Endothelial cell of umbilical vein (primary cell): Measurements from ENCODE around the gene F2.

Experiments
- EZH2 ChIP-seq: IDR thresholded peaks from 2 replicates; pipeline ENCODE4 v1.6.1; 2012; ENCODE audit warnings: borderline replicate concordance, low read depth, mild to moderate bottlenecking, moderate library complexity, low read length, inconsistent platforms; ENCODE audit not compliant: severe bottlenecking
- FOS ChIP-seq: IDR thresholded peaks from 2 replicates; pipeline ENCODE4 v1.6.1; 2011; ENCODE audit warnings: mild to moderate bottlenecking, low read length, moderate library complexity, borderline replicate concordance; ENCODE audit not compliant: insufficient read depth
- JUN ChIP-seq: IDR thresholded peaks from 2 replicates; pipeline ENCODE4 v1.6.1; 2011; ENCODE audit warnings: borderline replicate concordance, low read depth; ENCODE audit not compliant: insufficient read length, insufficient read depth
- POLR2A ChIP-seq: IDR thresholded peaks from 2 replicates; pipeline ENCODE4 v1.6.1; 2012; ENCODE audit warnings: low read depth, mild to moderate bottlenecking, control low read depth, low read length
- POLR2AphosphoS5 ChIP-seq: IDR thresholded peaks from 2 replicates; pipeline ENCODE4 v1.6.1; 2012; ENCODE audit warnings: low read depth, mild to moderate bottlenecking, control low read depth, low read length, moderate library complexity; ENCODE audit not compliant: insufficient read depth
- TF ChIP-seq, protein P1 (sequence below), 2 donors: IDR thresholded peaks; 1 replicate in 1 of 2; 2 replicates in 1 of 2; pipeline ENCODE4 v1.5.1; 2011; ENCODE audit warnings: low read length in 2 of 2, mild to moderate bottlenecking in 2 of 2, moderate library complexity in 2 of 2, control low read depth in 1 of 2, inconsistent platforms in 1 of 2, low read depth in 1 of 2; ENCODE audit not compliant: insufficient read depth in 1 of 2; ENCODE audit errors: extremely low read depth in 1 of 2
- TF ChIP-seq, protein P2 (sequence below): IDR thresholded peaks from 2 replicates; pipeline ENCODE4 v1.6.1; 2011; ENCODE audit not compliant: insufficient read depth, insufficient read length

DNA sequence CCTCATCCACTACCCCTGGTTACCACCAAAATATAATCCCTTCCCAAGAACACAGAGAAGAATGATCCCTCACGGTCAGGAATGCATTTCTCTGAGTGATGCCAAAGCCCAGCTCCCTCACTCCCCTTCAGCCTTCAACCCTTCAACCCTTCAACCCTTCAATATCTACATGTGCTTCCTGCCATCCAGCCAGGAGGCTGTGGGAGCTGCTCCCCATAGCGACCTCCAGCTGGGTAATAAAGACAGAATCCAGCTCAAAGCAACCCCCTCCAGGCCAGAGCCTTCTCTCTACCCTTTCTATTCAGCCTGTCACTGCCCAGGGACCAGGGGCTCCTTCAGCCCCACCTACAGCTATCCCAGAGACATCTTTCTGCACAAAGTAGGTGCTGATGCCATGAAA is 21.3 kb upstream of the F2 start:
- no peak for TF ChIP-seq POLR2A
- TF ChIP-seq, protein P1, sequence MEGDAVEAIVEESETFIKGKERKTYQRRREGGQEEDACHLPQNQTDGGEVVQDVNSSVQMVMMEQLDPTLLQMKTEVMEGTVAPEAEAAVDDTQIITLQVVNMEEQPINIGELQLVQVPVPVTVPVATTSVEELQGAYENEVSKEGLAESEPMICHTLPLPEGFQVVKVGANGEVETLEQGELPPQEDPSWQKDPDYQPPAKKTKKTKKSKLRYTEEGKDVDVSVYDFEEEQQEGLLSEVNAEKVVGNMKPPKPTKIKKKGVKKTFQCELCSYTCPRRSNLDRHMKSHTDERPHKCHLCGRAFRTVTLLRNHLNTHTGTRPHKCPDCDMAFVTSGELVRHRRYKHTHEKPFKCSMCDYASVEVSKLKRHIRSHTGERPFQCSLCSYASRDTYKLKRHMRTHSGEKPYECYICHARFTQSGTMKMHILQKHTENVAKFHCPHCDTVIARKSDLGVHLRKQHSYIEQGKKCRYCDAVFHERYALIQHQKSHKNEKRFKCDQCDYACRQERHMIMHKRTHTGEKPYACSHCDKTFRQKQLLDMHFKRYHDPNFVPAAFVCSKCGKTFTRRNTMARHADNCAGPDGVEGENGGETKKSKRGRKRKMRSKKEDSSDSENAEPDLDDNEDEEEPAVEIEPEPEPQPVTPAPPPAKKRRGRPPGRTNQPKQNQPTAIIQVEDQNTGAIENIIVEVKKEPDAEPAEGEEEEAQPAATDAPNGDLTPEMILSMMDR (IDR thresholded peaks at IDR 0.05; ENCODE audit: extremely low read depth in 1 of 2, insufficient read depth in 1 of 2, low read depth in 1 of 2, low read length in 2 of 2), result no peak
- no peak for TF ChIP-seq EZH2
- no peak for TF ChIP-seq FOS
- TF ChIP-seq, protein P2, sequence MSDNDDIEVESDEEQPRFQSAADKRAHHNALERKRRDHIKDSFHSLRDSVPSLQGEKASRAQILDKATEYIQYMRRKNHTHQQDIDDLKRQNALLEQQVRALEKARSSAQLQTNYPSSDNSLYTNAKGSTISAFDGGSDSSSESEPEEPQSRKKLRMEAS, result no peak
- no peak for TF ChIP-seq POLR2AphosphoS5
- TF ChIP-seq JUN, result no peak
